H1 (cell line): ENCODE data around the gene SHMT2. TPM values are rescaled to one million over a fixed set of nuclear protein-coding genes. Genes with fewer than 3 reads are reported as not detected.

Experiments used
- HDAC6 ChIP-seq: IDR thresholded peaks from one replicate; pipeline ENCODE4 v1.7.1; 2012; ENCODE audit warnings: low read depth, mild to moderate bottlenecking, inconsistent platforms, low read length, moderate library complexity
- JUND ChIP-seq: IDR thresholded peaks from 2 replicates; pipeline ENCODE4 v1.6.1; 2011; ENCODE audit warnings: mild to moderate bottlenecking, improper control_type of control experiment, low read length
- NRF1 ChIP-seq: IDR thresholded peaks from 2 replicates; pipeline ENCODE4 v1.6.1; 2011; ENCODE audit warnings: mild to moderate bottlenecking, low read depth, low read length, improper control_type of control experiment
- TAF1 ChIP-seq: IDR thresholded peaks from 2 replicates; pipeline ENCODE4 v1.6.1; 2011; ENCODE audit warnings: mild to moderate bottlenecking, low read depth, low read length
- polyA plus RNA-seq, 7 experiments: library from polyadenylated mRNA; depleted of rRNA in 3 of 7; stranded (reverse) in 5 of 7; unstranded in 2 of 7; fragments of >200 nt in 5 of 7; fragments of 200-250 nt in 2 of 7; gene quantifications; 1 replicate in 5 of 7; 2 replicates in 1 of 7; 4 replicates in 1 of 7; pipeline versions ENCODE4 v1.2.1 to v1.2.3, GENCODE V29; 2011 to 2013; ENCODE audit warnings: missing spikeins in 2 of 7, mixed read lengths in 2 of 7
- total RNA-seq: library from RNA; stranded (reverse); fragmentation: NEBNext Ultra II Directional; extraction: Animal tissue kit (Norgen Biotek cat#: 25700); gene quantifications from 2 replicates; pipeline ENCODE4 v1.2.1, GENCODE V29; 2021
- TF ChIP-seq, protein P1 (sequence below): fragments of 300-600 bp; sonication (generic); IDR thresholded peaks from 2 replicates; pipeline ENCODE4 v1.7.1; 2012; ENCODE audit warnings: low read length, moderate library complexity, mild to moderate bottlenecking, inconsistent platforms; ENCODE audit not compliant: insufficient replicate concordance

SHMT2 gene
- total and polyA plus RNA-seq, 2 of the 8 experiments (the other 6 are each of a cell fraction or from before 2014, with no cell fraction given), result 274 to 520 TPM

- TF ChIP-seq, protein P1, sequence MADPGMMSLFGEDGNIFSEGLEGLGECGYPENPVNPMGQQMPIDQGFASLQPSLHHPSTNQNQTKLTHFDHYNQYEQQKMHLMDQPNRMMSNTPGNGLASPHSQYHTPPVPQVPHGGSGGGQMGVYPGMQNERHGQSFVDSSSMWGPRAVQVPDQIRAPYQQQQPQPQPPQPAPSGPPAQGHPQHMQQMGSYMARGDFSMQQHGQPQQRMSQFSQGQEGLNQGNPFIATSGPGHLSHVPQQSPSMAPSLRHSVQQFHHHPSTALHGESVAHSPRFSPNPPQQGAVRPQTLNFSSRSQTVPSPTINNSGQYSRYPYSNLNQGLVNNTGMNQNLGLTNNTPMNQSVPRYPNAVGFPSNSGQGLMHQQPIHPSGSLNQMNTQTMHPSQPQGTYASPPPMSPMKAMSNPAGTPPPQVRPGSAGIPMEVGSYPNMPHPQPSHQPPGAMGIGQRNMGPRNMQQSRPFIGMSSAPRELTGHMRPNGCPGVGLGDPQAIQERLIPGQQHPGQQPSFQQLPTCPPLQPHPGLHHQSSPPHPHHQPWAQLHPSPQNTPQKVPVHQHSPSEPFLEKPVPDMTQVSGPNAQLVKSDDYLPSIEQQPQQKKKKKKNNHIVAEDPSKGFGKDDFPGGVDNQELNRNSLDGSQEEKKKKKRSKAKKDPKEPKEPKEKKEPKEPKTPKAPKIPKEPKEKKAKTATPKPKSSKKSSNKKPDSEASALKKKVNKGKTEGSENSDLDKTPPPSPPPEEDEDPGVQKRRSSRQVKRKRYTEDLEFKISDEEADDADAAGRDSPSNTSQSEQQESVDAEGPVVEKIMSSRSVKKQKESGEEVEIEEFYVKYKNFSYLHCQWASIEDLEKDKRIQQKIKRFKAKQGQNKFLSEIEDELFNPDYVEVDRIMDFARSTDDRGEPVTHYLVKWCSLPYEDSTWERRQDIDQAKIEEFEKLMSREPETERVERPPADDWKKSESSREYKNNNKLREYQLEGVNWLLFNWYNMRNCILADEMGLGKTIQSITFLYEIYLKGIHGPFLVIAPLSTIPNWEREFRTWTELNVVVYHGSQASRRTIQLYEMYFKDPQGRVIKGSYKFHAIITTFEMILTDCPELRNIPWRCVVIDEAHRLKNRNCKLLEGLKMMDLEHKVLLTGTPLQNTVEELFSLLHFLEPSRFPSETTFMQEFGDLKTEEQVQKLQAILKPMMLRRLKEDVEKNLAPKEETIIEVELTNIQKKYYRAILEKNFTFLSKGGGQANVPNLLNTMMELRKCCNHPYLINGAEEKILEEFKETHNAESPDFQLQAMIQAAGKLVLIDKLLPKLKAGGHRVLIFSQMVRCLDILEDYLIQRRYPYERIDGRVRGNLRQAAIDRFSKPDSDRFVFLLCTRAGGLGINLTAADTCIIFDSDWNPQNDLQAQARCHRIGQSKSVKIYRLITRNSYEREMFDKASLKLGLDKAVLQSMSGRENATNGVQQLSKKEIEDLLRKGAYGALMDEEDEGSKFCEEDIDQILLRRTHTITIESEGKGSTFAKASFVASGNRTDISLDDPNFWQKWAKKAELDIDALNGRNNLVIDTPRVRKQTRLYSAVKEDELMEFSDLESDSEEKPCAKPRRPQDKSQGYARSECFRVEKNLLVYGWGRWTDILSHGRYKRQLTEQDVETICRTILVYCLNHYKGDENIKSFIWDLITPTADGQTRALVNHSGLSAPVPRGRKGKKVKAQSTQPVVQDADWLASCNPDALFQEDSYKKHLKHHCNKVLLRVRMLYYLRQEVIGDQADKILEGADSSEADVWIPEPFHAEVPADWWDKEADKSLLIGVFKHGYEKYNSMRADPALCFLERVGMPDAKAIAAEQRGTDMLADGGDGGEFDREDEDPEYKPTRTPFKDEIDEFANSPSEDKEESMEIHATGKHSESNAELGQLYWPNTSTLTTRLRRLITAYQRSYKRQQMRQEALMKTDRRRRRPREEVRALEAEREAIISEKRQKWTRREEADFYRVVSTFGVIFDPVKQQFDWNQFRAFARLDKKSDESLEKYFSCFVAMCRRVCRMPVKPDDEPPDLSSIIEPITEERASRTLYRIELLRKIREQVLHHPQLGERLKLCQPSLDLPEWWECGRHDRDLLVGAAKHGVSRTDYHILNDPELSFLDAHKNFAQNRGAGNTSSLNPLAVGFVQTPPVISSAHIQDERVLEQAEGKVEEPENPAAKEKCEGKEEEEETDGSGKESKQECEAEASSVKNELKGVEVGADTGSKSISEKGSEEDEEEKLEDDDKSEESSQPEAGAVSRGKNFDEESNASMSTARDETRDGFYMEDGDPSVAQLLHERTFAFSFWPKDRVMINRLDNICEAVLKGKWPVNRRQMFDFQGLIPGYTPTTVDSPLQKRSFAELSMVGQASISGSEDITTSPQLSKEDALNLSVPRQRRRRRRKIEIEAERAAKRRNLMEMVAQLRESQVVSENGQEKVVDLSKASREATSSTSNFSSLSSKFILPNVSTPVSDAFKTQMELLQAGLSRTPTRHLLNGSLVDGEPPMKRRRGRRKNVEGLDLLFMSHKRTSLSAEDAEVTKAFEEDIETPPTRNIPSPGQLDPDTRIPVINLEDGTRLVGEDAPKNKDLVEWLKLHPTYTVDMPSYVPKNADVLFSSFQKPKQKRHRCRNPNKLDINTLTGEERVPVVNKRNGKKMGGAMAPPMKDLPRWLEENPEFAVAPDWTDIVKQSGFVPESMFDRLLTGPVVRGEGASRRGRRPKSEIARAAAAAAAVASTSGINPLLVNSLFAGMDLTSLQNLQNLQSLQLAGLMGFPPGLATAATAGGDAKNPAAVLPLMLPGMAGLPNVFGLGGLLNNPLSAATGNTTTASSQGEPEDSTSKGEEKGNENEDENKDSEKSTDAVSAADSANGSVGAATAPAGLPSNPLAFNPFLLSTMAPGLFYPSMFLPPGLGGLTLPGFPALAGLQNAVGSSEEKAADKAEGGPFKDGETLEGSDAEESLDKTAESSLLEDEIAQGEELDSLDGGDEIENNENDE, result no peak
- no peak for TF ChIP-seq NRF1
- no peak for TF ChIP-seq HDAC6
- TF ChIP-seq JUND, result no peak
- no peak for TF ChIP-seq TAF1
Observed at GRCh38 chr12:57181072-57181471, 48.4 kb upstream of the SHMT2 start (continued).
